CD14-positive monocyte (primary cell): ENCODE results near the gene MRPS2. TPM values are rescaled to one million over a fixed set of nuclear protein-coding genes. Genes with fewer than 3 reads are reported as not detected.

Experiments
- DNase-seq, 3 donors: peaks; one replicate each; pipeline ENCODE4 v3.0.0-alpha.2; 2011 to 2022
- H2AFZ ChIP-seq: 2 replicates; pipeline ENCODE4 v1.6.0; 2012; ENCODE audit warnings: mild to moderate bottlenecking, low read depth, low read length, inconsistent platforms; ENCODE audit not compliant: insufficient read depth, poor library complexity, severe bottlenecking
- H3K27ac ChIP-seq, 2 donors: 1 replicate in 1 of 2; 2 replicates in 1 of 2; pipeline ENCODE4 v1.5.1; 2012 to 2013; ENCODE audit warnings: low read length in 2 of 2, control low read depth in 1 of 2, inconsistent platforms in 1 of 2, low read depth in 1 of 2, mild to moderate bottlenecking in 1 of 2
- H3K27me3 ChIP-seq, 2 donors: one replicate each; pipeline versions ENCODE4 v1.6.0 to v1.6.1; 2011 to 2013; ENCODE audit warnings: low read length in 2 of 2; ENCODE audit not compliant: control insufficient read depth in 2 of 2, insufficient read depth in 2 of 2
- H3K36me3 ChIP-seq, 2 donors: replicated peaks in 1 of 2; 1 replicate in 1 of 2; 2 replicates in 1 of 2; pipeline versions ENCODE4 v1.5.1 to v1.6.1; 2012 to 2013; ENCODE audit warnings: low read length in 2 of 2, control low read depth in 1 of 2, inconsistent platforms in 1 of 2, mild to moderate bottlenecking in 1 of 2; ENCODE audit not compliant: insufficient read depth in 2 of 2, control insufficient read depth in 1 of 2
- H3K4me1 ChIP-seq, 2 donors: 1 replicate in 1 of 2; 2 replicates in 1 of 2; pipeline versions ENCODE4 v1.5.1 to v1.6.1; 2012 to 2013; ENCODE audit warnings: low read length in 2 of 2, control low read depth in 1 of 2, inconsistent platforms in 1 of 2, mild to moderate bottlenecking in 1 of 2, moderate library complexity in 1 of 2; ENCODE audit not compliant: insufficient read depth in 2 of 2, control insufficient read depth in 1 of 2
- H3K4me2 ChIP-seq: replicated peaks from 2 replicates; pipeline ENCODE3; 2012; ENCODE audit warnings: low read length, moderate library complexity, mild to moderate bottlenecking; ENCODE audit not compliant: poor library complexity, severe bottlenecking; ENCODE audit errors: extremely low read depth
- H3K4me3 ChIP-seq, 3 experiments: fragments of 200-600 bp in 1 of 3; sonication (generic) in 1 of 3; replicated peaks in 1 of 3; 1 replicate in 2 of 3; 2 replicates in 1 of 3; pipeline ENCODE4 v1.5.1; 2011 to 2013; ENCODE audit warnings: low read length in 3 of 3, mild to moderate bottlenecking in 3 of 3, control low read depth in 2 of 3, low read depth in 2 of 3, inconsistent platforms in 1 of 3, moderate library complexity in 1 of 3
- H3K79me2 ChIP-seq: 2 replicates; pipeline ENCODE4 v1.6.0; 2012; ENCODE audit warnings: mild to moderate bottlenecking, control low read depth, inconsistent platforms, low read length, moderate library complexity; ENCODE audit not compliant: insufficient read depth
- H3K9ac ChIP-seq: 2 replicates; pipeline ENCODE4 v1.6.0; 2017; ENCODE audit warnings: low read length, mild to moderate bottlenecking; ENCODE audit not compliant: insufficient read depth, poor library complexity, severe bottlenecking
- H3K9me3 ChIP-seq, 2 donors: replicated peaks in 1 of 2; 1 replicate in 1 of 2; 2 replicates in 1 of 2; pipeline versions ENCODE4 v1.5.1 to v1.6.1; 2012 to 2013; ENCODE audit warnings: low read length in 2 of 2, control low read depth in 1 of 2; ENCODE audit not compliant: control insufficient read depth in 1 of 2, insufficient read depth in 1 of 2
- H4K20me1 ChIP-seq: 2 replicates; pipeline ENCODE4 v1.6.0; 2012; ENCODE audit warnings: mild to moderate bottlenecking, low read length, control low read depth, moderate library complexity; ENCODE audit not compliant: insufficient read depth
- H3K27ac Mint-ChIP-seq, 7 donors: one replicate each; pipeline ENCODE4 v1.8.0; 2020; ENCODE audit warnings: mild to moderate bottlenecking in 7 of 7, mixed read lengths in 7 of 7, moderate library complexity in 6 of 7, inconsistent platforms in 2 of 7
- H3K27me3 Mint-ChIP-seq, 3 donors: one replicate each; pipeline ENCODE4 v1.8.0; 2021 to 2022; ENCODE audit warnings: low read depth in 3 of 3, mild to moderate bottlenecking in 3 of 3, mixed read lengths in 3 of 3, moderate library complexity in 3 of 3, inconsistent platforms in 1 of 3
- H3K36me3 Mint-ChIP-seq, 2 donors: one replicate each; pipeline ENCODE4 v1.8.0; 2020; ENCODE audit warnings: mixed read lengths in 2 of 2, inconsistent platforms in 1 of 2, mild to moderate bottlenecking in 1 of 2
- H3K4me1 Mint-ChIP-seq: one replicate; pipeline ENCODE4 v1.8.0; 2020; ENCODE audit warnings: mild to moderate bottlenecking, mixed read lengths
- H3K4me3 Mint-ChIP-seq, 2 donors: one replicate each; pipeline ENCODE4 v1.8.0; 2020; ENCODE audit warnings: mild to moderate bottlenecking in 2 of 2, mixed read lengths in 2 of 2, moderate library complexity in 1 of 2
- H3K9me3 Mint-ChIP-seq, 7 donors: one replicate each; pipeline ENCODE4 v1.8.0; 2020 to 2022; ENCODE audit warnings: mixed read lengths in 7 of 7, mild to moderate bottlenecking in 6 of 7, moderate library complexity in 6 of 7, inconsistent platforms in 2 of 7
- CTCF ChIP-seq: fragments of 200-600 bp; IDR thresholded peaks from one replicate; pipeline ENCODE4 v1.8.0; 2022; ENCODE audit warnings: antibody characterized with exemption, mild to moderate bottlenecking
- WGBS: methylation state at CpG from one replicate; pipeline ENCODE4 v1.1.5; 2013; ENCODE audit warnings: missing lambda C conversion rate; ENCODE audit not compliant: insufficient coverage; 5-methylcytosine and 5-hydroxymethylcytosine counted together
- intact Hi-C, 2 donors: fragments of 100-400 bp; cut with micrococcal nuclease; formaldehyde crosslinking; loops; one replicate each; pipeline versions ENCODE4 v1.15.0 to v1.15.1; 2023
- polyA plus RNA-seq, 3 donors: library from polyadenylated mRNA; depleted of rRNA in 1 of 3; unstranded in 2 of 3; stranded (reverse) in 1 of 3; fragments of 300-500 nt in 2 of 3; fragments of >200 nt in 1 of 3; fragmentation: Illumina TruSeq in 2 of 3; gene quantifications; 1 replicate in 2 of 3; 2 replicates in 1 of 3; pipeline ENCODE4 v1.2.3, GENCODE V29; 2012 to 2021

MRPS2 gene
- polyA plus RNA-seq, 3 donors: 27.9 to 54.4 (median 30.2) TPM

GRCh38 chr9:135502168-135502872 is 1.8 kb downstream of the MRPS2 start:
- peaks cover 22 to 39% of the 10 kb centered on the region in 2 donors for H3K36me3 Mint-ChIP-seq
- H3K27ac ChIP-seq: peak overlapping the region in 1 of 2 donors; percentile 14
- peaks cover 11% of the 10 kb centered on the region for H3K79me2 ChIP-seq
- H3K4me2 ChIP-seq: peak overlapping the region; percentile 99
- peaks cover 22 to 30% of the 10 kb centered on the region in 2 donors for H3K4me1 ChIP-seq
- H3K27ac Mint-ChIP-seq: peak overlapping the region in 2 of 7 donors; percentile 6 to 45
- 95% methylated on average over 15 of the region's 15 CpGs for WGBS
- peaks cover 31% of the 10 kb centered on the region for H4K20me1 ChIP-seq
- peaks cover 3 to 14% (median 13%) of the 10 kb centered on the region in 3 donors for H3K27me3 Mint-ChIP-seq
- peaks cover 17 to 33% of the 10 kb centered on the region in 2 donors for H3K36me3 ChIP-seq
- peaks cover 21% of the 10 kb centered on the region for H3K4me1 Mint-ChIP-seq
- peaks cover 0 to 5% of the 10 kb centered on the region in 2 donors for H3K27me3 ChIP-seq
- H3K9me3 ChIP-seq: no peaks in the 10 kb centered on the region
- no peak for DNase-seq
- H3K9ac ChIP-seq: no peak overlapping the region
- H3K9me3 Mint-ChIP-seq: no peaks in the 10 kb centered on the region
- intact Hi-C loops: no loop called here
- no peak overlapping the region for H2AFZ ChIP-seq
- peak overlapping the region in 1 of 2 donors; percentile 88 for H3K4me3 Mint-ChIP-seq
- TF ChIP-seq CTCF: no peak
- H3K4me3 ChIP-seq: peak overlapping the region in 1 of 3 experiments; percentile 98

- H3K4me1 Mint-ChIP-seq: peaks cover 21% of the 10 kb centered on the region
- Histone ChIP-seq H3K27ac (peak overlapping the region in 1 of 2 donors; percentile 14), H4K20me1 (peaks cover 31% of the 10 kb centered on the region), H3K79me2 (peaks cover 11% of the 10 kb centered on the region), H3K9me3 (no peaks in the 10 kb centered on the region), H3K4me2 (no peak overlapping the region), H3K36me3 (peaks cover 17 to 33% of the 10 kb centered on the region in 2 donors), H3K9ac (no peak overlapping the region), H3K4me3 (no peak overlapping the region), H3K27me3 (peaks cover 0 to 4% of the 10 kb centered on the region in 2 donors), H3K4me1 (peaks cover 22 to 30% of the 10 kb centered on the region in 2 donors), H2AFZ (no peak overlapping the region)
- WGBS: 99% methylated on average over 16 of the region's 16 CpGs
- H3K4me3 Mint-ChIP-seq: no peak overlapping the region
- no peak for DNase-seq
- H3K36me3 Mint-ChIP-seq: peaks cover 22 to 39% of the 10 kb centered on the region in 2 donors
- H3K27me3 Mint-ChIP-seq: peaks cover 4 to 13% (median 12%) of the 10 kb centered on the region in 3 donors
- H3K9me3 Mint-ChIP-seq: peaks cover 0 to under 1% (median 0%) of the 10 kb centered on the region in 7 donors
- TF ChIP-seq CTCF: no peak
- intact Hi-C loops: no loop called here
- no peak overlapping the region for H3K27ac Mint-ChIP-seq
These were observed 2.4 kb downstream of the MRPS2 start for GRCh38 chr9:135502873-135503321.
